ENCODE results near the gene GLRA1.

DNA sequence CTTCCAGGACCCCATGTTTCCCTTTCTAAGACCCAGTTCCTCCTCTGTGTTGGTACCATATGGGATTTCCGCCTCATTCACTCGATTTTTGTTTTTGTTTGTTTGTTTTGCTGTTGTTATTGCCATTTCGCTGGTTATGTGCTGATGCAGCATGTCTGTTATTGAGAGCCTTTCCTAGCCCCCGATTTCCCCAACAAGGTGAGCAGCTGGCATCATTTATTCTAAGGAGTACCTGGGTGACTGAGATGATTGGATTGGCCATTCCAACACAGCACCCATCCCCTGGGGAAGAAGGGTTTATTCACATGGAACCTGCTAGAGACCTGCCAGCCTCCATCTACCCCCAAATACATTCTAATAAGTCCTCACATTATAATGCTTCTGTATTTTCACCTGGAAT is 2.7 kb downstream of the GLRA1 start:
- TF ChIP-seq EZH2 (IDR thresholded peaks at IDR 0.05; ENCODE audit: low read length, unreplicated experiment) = no peak
- TF ChIP-seq, protein P1, sequence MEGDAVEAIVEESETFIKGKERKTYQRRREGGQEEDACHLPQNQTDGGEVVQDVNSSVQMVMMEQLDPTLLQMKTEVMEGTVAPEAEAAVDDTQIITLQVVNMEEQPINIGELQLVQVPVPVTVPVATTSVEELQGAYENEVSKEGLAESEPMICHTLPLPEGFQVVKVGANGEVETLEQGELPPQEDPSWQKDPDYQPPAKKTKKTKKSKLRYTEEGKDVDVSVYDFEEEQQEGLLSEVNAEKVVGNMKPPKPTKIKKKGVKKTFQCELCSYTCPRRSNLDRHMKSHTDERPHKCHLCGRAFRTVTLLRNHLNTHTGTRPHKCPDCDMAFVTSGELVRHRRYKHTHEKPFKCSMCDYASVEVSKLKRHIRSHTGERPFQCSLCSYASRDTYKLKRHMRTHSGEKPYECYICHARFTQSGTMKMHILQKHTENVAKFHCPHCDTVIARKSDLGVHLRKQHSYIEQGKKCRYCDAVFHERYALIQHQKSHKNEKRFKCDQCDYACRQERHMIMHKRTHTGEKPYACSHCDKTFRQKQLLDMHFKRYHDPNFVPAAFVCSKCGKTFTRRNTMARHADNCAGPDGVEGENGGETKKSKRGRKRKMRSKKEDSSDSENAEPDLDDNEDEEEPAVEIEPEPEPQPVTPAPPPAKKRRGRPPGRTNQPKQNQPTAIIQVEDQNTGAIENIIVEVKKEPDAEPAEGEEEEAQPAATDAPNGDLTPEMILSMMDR (conservative IDR thresholded peaks at IDR 0.05; ENCODE audit: low read depth, low read length) = no peak
